GM10248 (cell line): ENCODE results near the gene ACSL1.

Source experiments
- CTCF ChIA-PET: fragments of 300-600 bp; sonication (Branson Sonifier 250); formaldehyde crosslinking; extraction: SDS; loops from one replicate; lab custom pipeline; 2021; ENCODE audit warnings: antibody characterized with exemption; lab: Yijun Ruan, JAX
- POLR2A ChIA-PET: fragments of 350-650 bp; sonication (Branson Sonifier 250); formaldehyde crosslinking; extraction: SDS; loops from one replicate; lab custom pipeline; 2020; ENCODE audit warnings: antibody characterized with exemption; lab: Yijun Ruan, JAX
- DNase-seq: peaks from one replicate; pipeline ENCODE4 v3.0.0; 2012; ENCODE audit errors: extremely low spot score
- CTCF ChIP-seq: IDR thresholded peaks from 2 replicates; pipeline ENCODE4 v1.5.1; 2012; ENCODE audit warnings: mild to moderate bottlenecking, low read depth; ENCODE audit errors: extremely low read depth, missing control alignments, control extremely low read depth

Gene ACSL1

GRCh38 chr4:184769141-184769765 lies 56.5 kb downstream of the ACSL1 start:
- TF ChIP-seq CTCF, result no peak
- DNase-seq, result no peak
- CTCF ChIA-PET, result interaction anchor here (1.7 kb wide), 1 partner anchor 24 kb away, joined by 4 read pairs; no protein-coding TSS in a partner anchor
- POLR2A ChIA-PET, result no interaction called here

GRCh38 chr4:184768296-184768695 lies 57.5 kb downstream of the ACSL1 start:
- CTCF ChIA-PET, result interaction anchor here (1.7 kb wide), 1 partner anchor 23 kb away, joined by 4 read pairs; no protein-coding TSS in a partner anchor
- no peak for DNase-seq
- POLR2A ChIA-PET, result no interaction called here
- no peak for TF ChIP-seq CTCF

- ChIA-PET CTCF (no interaction called here), POLR2A (interaction anchor here (0.7 kb wide), 1 partner anchor 117 kb away, joined by 5 read pairs; the partner anchor contains the start of genes CASP3 and PRIMPOL)
- no peak for TF ChIP-seq CTCF
- DNase-seq, result no peak
Measured at GRCh38 chr4:184766446-184766845, 59.3 kb downstream of the ACSL1 start.

- POLR2A ChIA-PET, result no interaction called here
- no peak for DNase-seq
- CTCF ChIA-PET, result interaction anchor here (1.2 kb wide), 1 partner anchor 20 kb away, joined by 3 read pairs; no protein-coding TSS in a partner anchor
Measured at GRCh38 chr4:184765473-184766340, 60.1 kb downstream of the ACSL1 start.

GRCh38 chr4:184764601-184765000 lies 61.2 kb downstream of the ACSL1 start:
- DNase-seq, result no peak
- TF ChIP-seq CTCF, result no peak
- POLR2A ChIA-PET, result no interaction called here
- CTCF ChIA-PET, result interaction anchor here (2.7 kb wide), 1 partner anchor 13 kb away, joined by 11 read pairs; no protein-coding TSS in a partner anchor

More at GRCh38 chr4:184765473-184766340, 60.1 kb downstream of the ACSL1 start:
- TF ChIP-seq CTCF, result no peak

- POLR2A ChIA-PET, result no interaction called here
- DNase-seq, result no peak
- CTCF ChIA-PET, result interaction anchor here (1.0 to 2.7 kb wide), 3 partner anchors 12 to 221 kb away, joined by 3 to 11 read pairs (median 4); no protein-coding TSS in a partner anchor
- TF ChIP-seq CTCF, result no peak
Measured at GRCh38 chr4:184763150-184763780, 62.5 kb downstream of the ACSL1 start.
